K562 (cell line): ENCODE results near the gene FBRS. TPM values are rescaled to one million over a fixed set of nuclear protein-coding genes. Genes with fewer than 3 reads are reported as not detected.

ENCODE experiments used
- BRF2 ChIP-seq: IDR thresholded peaks from 3 replicates; pipeline ENCODE4 v1.6.1; 2011; ENCODE audit warnings: borderline replicate concordance, mild to moderate bottlenecking; ENCODE audit not compliant: insufficient read length, insufficient read depth
- EP300 ChIP-seq: IDR thresholded peaks from 2 replicates; pipeline ENCODE4 v1.6.1; 2012; ENCODE audit warnings: low read length, improper control_type of control experiment
- IFI16 ChIP-seq: fragments of 250-450 bp; sonication (Bioruptor Pico); IDR thresholded peaks from 2 replicates; pipeline ENCODE4 v2.1.2; 2022; ENCODE audit warnings: mild to moderate bottlenecking, inconsistent platforms
- KDM5B ChIP-seq: fragments of 200-600 bp; sonication (generic); IDR thresholded peaks from 2 replicates; pipeline ENCODE4 v1.6.1; 2012; ENCODE audit warnings: low read depth, mild to moderate bottlenecking, moderate library complexity, low read length, control low read depth, inconsistent platforms; ENCODE audit not compliant: insufficient replicate concordance
- KLF16 ChIP-seq: IDR thresholded peaks from 2 replicates; pipeline ENCODE4 v1.6.1; 2016; ENCODE audit warnings: antibody characterized with exemption
- MCM7 ChIP-seq, 2 experiments: fragments of 450-650 bp; IDR thresholded peaks; 2 replicates each; pipeline ENCODE4 v1.6.1; 2016 to 2018
- MITF ChIP-seq: IDR thresholded peaks from 2 replicates; pipeline ENCODE4 v1.6.1; 2014; ENCODE audit warnings: antibody characterized with exemption
- MYBL2 ChIP-seq, 2 experiments: fragments of 450-650 bp in 1 of 2; sonication (generic) in 1 of 2; formaldehyde crosslinking in 1 of 2; IDR thresholded peaks; 2 replicates each; pipeline versions ENCODE4 v1.6.1 to v1.8.1; 2017 to 2022; ENCODE audit warnings: borderline replicate concordance in 1 of 2, inconsistent platforms in 1 of 2, low read depth in 1 of 2, mild to moderate bottlenecking in 1 of 2, missing genetic modification reagents in 1 of 2, moderate library complexity in 1 of 2
- NEUROD1 ChIP-seq: fragments of 150-350 bp; IDR thresholded peaks from 2 replicates; pipeline ENCODE4 v1.6.1; 2014; ENCODE audit warnings: borderline replicate concordance, low read length, low read depth; ENCODE audit not compliant: partially characterized antibody
- NR2C2 ChIP-seq, 2 experiments: fragments of 200-800 bp in 1 of 2; sonication (Bioruptor generic) in 1 of 2; sonication (generic) in 1 of 2; formaldehyde crosslinking in 1 of 2; IDR thresholded peaks; 2 replicates each; pipeline versions ENCODE4 v1.6.1 to v1.8.0; 2016 to 2022; ENCODE audit warnings: mild to moderate bottlenecking in 1 of 2, missing compliant biosample characterization in 1 of 2, missing genetic modification characterization in 1 of 2, missing genetic modification reagents in 1 of 2
- PYGO2 ChIP-seq: fragments of 450-650 bp; IDR thresholded peaks from 2 replicates; pipeline ENCODE4 v1.6.1; 2016; ENCODE audit warnings: mild to moderate bottlenecking, missing genetic modification characterization, moderate library complexity, missing compliant biosample characterization
- RB1 ChIP-seq: fragments of 450-650 bp; IDR thresholded peaks from 2 replicates; pipeline ENCODE4 v1.6.1; 2017; ENCODE audit warnings: low read depth, mild to moderate bottlenecking
- RBM14 ChIP-seq: fragments of 200-400 bp; formaldehyde crosslinking; IDR thresholded peaks from 2 replicates; pipeline ENCODE4 v1.6.1; 2018; ENCODE audit warnings: low read depth, mild to moderate bottlenecking, low read length, moderate library complexity, borderline replicate concordance; ENCODE audit not compliant: insufficient read depth
- SREBF2 ChIP-seq: sonication (generic); formaldehyde crosslinking; IDR thresholded peaks from 2 replicates; pipeline ENCODE4 v1.4.0; 2020; ENCODE audit warnings: mild to moderate bottlenecking, missing genetic modification reagents
- TAF9B ChIP-seq: fragments of 450-650 bp; IDR thresholded peaks from 2 replicates; pipeline ENCODE4 v1.6.1; 2018; ENCODE audit warnings: mild to moderate bottlenecking; ENCODE audit not compliant: partially characterized antibody
- TEAD4 ChIP-seq, 2 experiments: sonication (generic) in 1 of 2; formaldehyde crosslinking in 1 of 2; IDR thresholded peaks; 2 replicates each; pipeline versions ENCODE4 v1.6.1 to v1.8.0; 2012 to 2022; ENCODE audit warnings: borderline replicate concordance in 1 of 2, inconsistent platforms in 1 of 2, low read length in 1 of 2, mild to moderate bottlenecking in 1 of 2, missing genetic modification reagents in 1 of 2
- TGIF2 ChIP-seq: sonication (generic); formaldehyde crosslinking; IDR thresholded peaks from 2 replicates; pipeline ENCODE4 v1.8.1; 2022; ENCODE audit warnings: mild to moderate bottlenecking, missing genetic modification reagents, moderate library complexity
- TRIM28 ChIP-seq: fragments of 450-650 bp; IDR thresholded peaks from 2 replicates; pipeline ENCODE4 v1.6.1; 2017
- ZBTB43 ChIP-seq: sonication (generic); formaldehyde crosslinking; IDR thresholded peaks from 2 replicates; pipeline ENCODE4 v1.8.0; 2023; ENCODE audit warnings: mild to moderate bottlenecking, missing genetic modification reagents
- ZEB2 ChIP-seq: fragments of 450-650 bp; IDR thresholded peaks from 2 replicates; pipeline ENCODE4 v1.6.1; 2016
- ZNF212 ChIP-seq: fragments of 450-650 bp; formaldehyde crosslinking; IDR thresholded peaks from 2 replicates; pipeline ENCODE4 v1.4.0; 2020; ENCODE audit warnings: mild to moderate bottlenecking
- ZNF224 ChIP-seq: sonication (generic); formaldehyde crosslinking; IDR thresholded peaks from 2 replicates; pipeline ENCODE4 v1.8.0; 2022; ENCODE audit warnings: mild to moderate bottlenecking, missing genetic modification reagents
- ZNF324 ChIP-seq: fragments of 250-450 bp; sonication (Bioruptor Pico); IDR thresholded peaks from 2 replicates; pipeline ENCODE4 v1.4.0; 2020; ENCODE audit warnings: mild to moderate bottlenecking
- ZNF384 ChIP-seq: IDR thresholded peaks from 2 replicates; pipeline ENCODE4 v1.6.1; 2012; ENCODE audit warnings: low read depth, low read length, improper control_type of control experiment
- ZNF785 ChIP-seq: fragments of 250-450 bp; sonication (Bioruptor Pico); IDR thresholded peaks from 2 replicates; pipeline ENCODE4 v1.4.0; 2020; ENCODE audit warnings: mild to moderate bottlenecking
- polyA plus RNA-seq, 8 experiments: library from polyadenylated mRNA; depleted of rRNA in 4 of 8; stranded (reverse) in 5 of 8; unstranded in 3 of 8; fragments of >200 nt; fragmentation: Nextera tagmentation in 2 of 8; fragmentation: Illumina TruSeq in 1 of 8; extraction: Ambion mirVana in 2 of 8; extraction: Trizol in 1 of 8; gene quantifications; 2 replicates each; pipeline versions ENCODE4 v1.2.1 to v1.2.3, GENCODE V29; 2011 to 2014; ENCODE audit warnings: inconsistent platforms in 1 of 8, missing spikeins in 1 of 8
- total RNA-seq, 7 experiments: library from RNA; depleted of rRNA in 6 of 7; stranded (reverse); fragments of >200 nt in 6 of 7; fragmentation: Illumina TruSeq in 2 of 7; extraction: Trizol in 2 of 7; gene quantifications; 2 replicates each; pipeline versions ENCODE4 v1.2.1 to v1.2.3, GENCODE V29; 2011 to 2021; ENCODE audit warnings: low replicate concordance in 1 of 7

Gene FBRS
- total and polyA plus RNA-seq, 9 of the 15 experiments (the other 6 are each of a cell fraction or from before 2014, with no cell fraction given): 0.32 to 59.5 (median 13.1) TPM

GRCh38 chr16:30656974-30657865 lies 1.0 kb upstream of the FBRS start (continued):
- TF ChIP-seq TRIM28: no peak
- TF ChIP-seq MCM7 (IDR thresholded peaks at IDR 0.05): no peak
- no peak for TF ChIP-seq TGIF2 (CRISPR knock-in tag)
- TF ChIP-seq ZNF785 (CRISPR knock-in tag): no peak
- TF ChIP-seq ZBTB43: no peak
- TF ChIP-seq MITF: no peak
- no peak for TF ChIP-seq BRF2
- TF ChIP-seq RB1: no peak
- TF ChIP-seq TEAD4 (IDR thresholded peaks at IDR 0.05; ENCODE audit: low read length): no peak
- TF ChIP-seq TEAD4 (CRISPR knock-in tag; IDR thresholded peaks at IDR 0.05; ENCODE audit: borderline replicate concordance): no peak
- peak; percentile 52 for TF ChIP-seq KDM5B
- no peak for TF ChIP-seq TAF9B
- TF ChIP-seq IFI16 (CRISPR knock-in tag): no peak
- TF ChIP-seq NR2C2 (CRISPR knock-in tag; IDR thresholded peaks at IDR 0.05): peak; percentile 51; the same call in 1 of the 2 replicates
- no peak; the same call in 1 of the 2 replicates for TF ChIP-seq NR2C2 (tag; IDR thresholded peaks at IDR 0.05)
- TF ChIP-seq NEUROD1: no peak
- TF ChIP-seq PYGO2 (tag): no peak
- no peak for TF ChIP-seq ZNF224 (CRISPR knock-in tag)
- TF ChIP-seq MYBL2 (IDR thresholded peaks at IDR 0.05; ENCODE audit: low read depth): no peak
- TF ChIP-seq MYBL2 (CRISPR knock-in tag; IDR thresholded peaks at IDR 0.05; ENCODE audit: borderline replicate concordance): no peak
- TF ChIP-seq ZNF212 (CRISPR knock-in tag): no peak
- no peak for TF ChIP-seq RBM14
- no peak for TF ChIP-seq ZNF384
- TF ChIP-seq KLF16: no peak
- TF ChIP-seq ZNF324: no peak
- no peak for TF ChIP-seq SREBF2 (CRISPR knock-in tag)
- no peak for TF ChIP-seq EP300
- TF ChIP-seq ZEB2: no peak
